T-cell (primary cell): ENCODE data around the gene CEP170. TPM values are rescaled to one million over a fixed set of nuclear protein-coding genes. Genes with fewer than 3 reads are reported as not detected.

Experiments
- ATAC-seq, 4 experiments: fragments of 200-7000 bp in 3 of 4; fragments of 150-1000 bp in 1 of 4; cut with Tn5 transposase; replicated peaks in 1 of 4; 1 replicate in 3 of 4; 2 replicates in 1 of 4; pipeline ENCODE4 v1.10.0; 2021; ENCODE audit warnings: moderate library complexity in 3 of 4, mild to moderate bottlenecking in 2 of 4, moderate number of reproducible peaks in 1 of 4
- CTCF ChIA-PET, 2 donors: fragments of 300-600 bp; sonication (Branson Sonifier 250); formaldehyde crosslinking; loops; one replicate each; lab custom pipeline; 2022; ENCODE audit warnings: antibody characterized with exemption in 2 of 2; lab: Charles Lee
- POLR2A ChIA-PET, 2 donors: fragments of 300-600 bp; sonication (Branson Sonifier 250); formaldehyde crosslinking; loops; one replicate each; lab custom pipeline; 2022; ENCODE audit warnings: antibody characterized with exemption in 2 of 2; lab: Charles Lee
- DNase-seq, 35 experiments: peaks; one replicate each; pipeline versions ENCODE4 v3.0.0 to v3.0.0-alpha.2; 2013 to 2023
- H3K27ac ChIP-seq: one replicate; pipeline ENCODE4 v1.5.1; 2013; ENCODE audit warnings: low read length
- H3K27me3 ChIP-seq, 2 experiments: replicated peaks in 1 of 2; 1 replicate in 1 of 2; 2 replicates in 1 of 2; pipeline versions ENCODE4 v1.6.1 to v1.7.0; 2013; ENCODE audit warnings: low read length in 1 of 2, mixed read lengths in 1 of 2; ENCODE audit not compliant: control insufficient read depth in 2 of 2, insufficient read depth in 2 of 2; ENCODE audit errors: extremely low read depth in 1 of 2
- H3K36me3 ChIP-seq, 2 donors: 1 replicate in 1 of 2; 2 replicates in 1 of 2; pipeline versions ENCODE4 v1.6.1 to v1.7.0; 2013; ENCODE audit warnings: low read length in 1 of 2; ENCODE audit not compliant: control insufficient read depth in 2 of 2, insufficient read depth in 1 of 2; ENCODE audit errors: extremely low read depth in 1 of 2
- H3K4me1 ChIP-seq, 2 experiments: 1 replicate in 1 of 2; 2 replicates in 1 of 2; pipeline versions ENCODE4 v1.6.1 to v1.7.0; 2013; ENCODE audit warnings: low read length in 2 of 2, mixed read lengths in 1 of 2; ENCODE audit not compliant: insufficient read depth in 2 of 2, control insufficient read depth in 1 of 2; ENCODE audit errors: extremely low read depth in 1 of 2
- H3K4me3 ChIP-seq, 2 donors: 1 replicate in 1 of 2; 2 replicates in 1 of 2; pipeline versions ENCODE4 v1.5.1 to v1.7.0; 2013; ENCODE audit warnings: mild to moderate bottlenecking in 2 of 2, low read length in 1 of 2, moderate library complexity in 1 of 2; ENCODE audit not compliant: control insufficient read depth in 1 of 2; ENCODE audit errors: extremely low read depth in 1 of 2
- H3K9me3 ChIP-seq: 2 replicates; pipeline ENCODE4 v1.7.0; 2013
- H3K27ac Mint-ChIP-seq, 2 donors: one replicate each; pipeline ENCODE4 v1.8.0; 2020 to 2021; ENCODE audit warnings: mild to moderate bottlenecking in 2 of 2, mixed read lengths in 2 of 2
- H3K27me3 Mint-ChIP-seq, 2 donors: one replicate each; pipeline ENCODE4 v1.8.0; 2021 to 2022; ENCODE audit warnings: mixed read lengths in 2 of 2
- H3K36me3 Mint-ChIP-seq: one replicate; pipeline ENCODE4 v1.8.0; 2021; ENCODE audit warnings: mixed read lengths
- H3K4me1 Mint-ChIP-seq, 3 donors: one replicate each; pipeline ENCODE4 v1.8.0; 2020 to 2022; ENCODE audit warnings: mixed read lengths in 3 of 3, mild to moderate bottlenecking in 1 of 3
- H3K4me3 Mint-ChIP-seq, 3 donors: one replicate each; pipeline ENCODE4 v1.8.0; 2020 to 2022; ENCODE audit warnings: mild to moderate bottlenecking in 3 of 3, mixed read lengths in 3 of 3, moderate library complexity in 3 of 3
- H3K9me3 Mint-ChIP-seq, 3 donors: one replicate each; pipeline ENCODE4 v1.8.0; 2020 to 2022; ENCODE audit warnings: mixed read lengths in 3 of 3
- WGBS: methylation state at CpG from one replicate; pipeline ENCODE4 v1.1.5; 2013; ENCODE audit warnings: missing lambda C conversion rate; ENCODE audit not compliant: insufficient coverage; 5-methylcytosine and 5-hydroxymethylcytosine counted together
- total RNA-seq, 35 experiments: library from RNA in 6 of 35; stranded (reverse) in 6 of 35; fragments of 120-200 nt in 1 of 35; gene quantifications; one replicate each; pipeline versions ENCODE4 v1.2.1 to v1.2.4 and lab custom pipeline; 2013 to 2026

The CEP170 gene
- total RNA-seq, 5 donors from 2014 or later (not counting 1 experiment from before 2014, with no cell fraction given): 32.7 to 50.4 (median 37.0) TPM

GRCh38 chr1:243266231-243266630 is 11.2 kb upstream of the CEP170 start:
- Mint-ChIP-seq H3K36me3 (peaks cover 18% of the 10 kb centered on the region), H3K27me3 (no peaks in the 10 kb centered on the region), H3K4me1 (peaks cover 31 to 46% (median 40%) of the 10 kb centered on the region in 3 donors), H3K4me3 (no peak overlapping the region), H3K9me3 (no peaks in the 10 kb centered on the region), H3K27ac (no peak overlapping the region)
- H3K4me1 ChIP-seq: peaks cover 4 to 14% of the 10 kb centered on the region in 2 experiments
- WGBS: no CpG with 5 or more reads among the region's 4 CpGs
- ChIA-PET POLR2A (interaction anchor here in 1 of 2 donors (1.3 kb wide), 1 partner anchor 11 kb away, joined by 4 read pairs; the partner anchor contains the start of gene CEP170), CTCF (no interaction called here)
- no peak overlapping the region for H3K27ac ChIP-seq
- H3K27me3 ChIP-seq: no peaks in the 10 kb centered on the region
- ATAC-seq (no peak), DNase-seq (no peak)
- H3K4me3 ChIP-seq: no peak overlapping the region
- no peaks in the 10 kb centered on the region for H3K9me3 ChIP-seq
- H3K36me3 ChIP-seq: peaks cover 0 to 3% of the 10 kb centered on the region in 2 donors

GRCh38 chr1:243264717-243265116 is 9.6 kb upstream of the CEP170 start:
- DNase-seq: no peak
- Mint-ChIP-seq H3K27ac (no peak overlapping the region), H3K4me3 (no peak overlapping the region), H3K4me1 (peaks cover 35 to 40% (median 37%) of the 10 kb centered on the region in 3 donors), H3K9me3 (no peaks in the 10 kb centered on the region), H3K36me3 (peaks cover 11% of the 10 kb centered on the region), H3K27me3 (no peaks in the 10 kb centered on the region)
- Histone ChIP-seq H3K4me1 (peaks cover 4 to 14% of the 10 kb centered on the region in 2 experiments), H3K27me3 (no peaks in the 10 kb centered on the region), H3K4me3 (no peak overlapping the region), H3K27ac (no peak overlapping the region), H3K36me3 (peaks cover 0 to 3% of the 10 kb centered on the region in 2 donors), H3K9me3 (no peaks in the 10 kb centered on the region)
- POLR2A ChIA-PET: no interaction called here
- no peak for ATAC-seq
- CTCF ChIA-PET: no interaction called here
- 80% methylated on average over 2 of the region's 2 CpGs for WGBS

GRCh38 chr1:243261390-243261789 is 6.3 kb upstream of the CEP170 start:
- ChIA-PET CTCF (no interaction called here), POLR2A (no interaction called here)
- H3K36me3 ChIP-seq: no peaks in the 10 kb centered on the region
- no peak overlapping the region for H3K4me3 Mint-ChIP-seq
- no peak overlapping the region for H3K27ac ChIP-seq
- H3K27ac Mint-ChIP-seq: no peak overlapping the region
- DNase-seq (no peak), ATAC-seq (no peak)
- peaks cover 11% of the 10 kb centered on the region for H3K36me3 Mint-ChIP-seq
- no peaks in the 10 kb centered on the region for H3K9me3 ChIP-seq
- H3K4me1 Mint-ChIP-seq: peaks cover 37 to 43% (median 39%) of the 10 kb centered on the region in 3 donors
- no peaks in the 10 kb centered on the region for H3K27me3 Mint-ChIP-seq
- WGBS: 100% methylated on average over 1 of the region's 1 CpG
- H3K9me3 Mint-ChIP-seq: no peaks in the 10 kb centered on the region
- H3K27me3 ChIP-seq: no peaks in the 10 kb centered on the region
- no peak overlapping the region for H3K4me3 ChIP-seq
- peaks cover 3 to 22% of the 10 kb centered on the region in 2 experiments for H3K4me1 ChIP-seq

- WGBS: no CpG with 5 or more reads among the region's 4 CpGs
- Histone ChIP-seq H3K9me3 (no peaks in the 10 kb centered on the region), H3K4me1 (peaks cover 8 to 25% of the 10 kb centered on the region in 2 experiments), H3K27ac (no peak overlapping the region), H3K36me3 (no peaks in the 10 kb centered on the region), H3K27me3 (no peaks in the 10 kb centered on the region), H3K4me3 (no peak overlapping the region)
- Mint-ChIP-seq H3K36me3 (peaks cover 11% of the 10 kb centered on the region), H3K4me1 (peaks cover 40 to 47% (median 44%) of the 10 kb centered on the region in 3 donors), H3K4me3 (no peak overlapping the region), H3K9me3 (no peaks in the 10 kb centered on the region), H3K27me3 (no peaks in the 10 kb centered on the region), H3K27ac (no peak overlapping the region)
- no peak for ATAC-seq
- ChIA-PET CTCF (no interaction called here), POLR2A (no interaction called here)
- no peak for DNase-seq
Measured at GRCh38 chr1:243260221-243260880, 5.3 kb upstream of the CEP170 start.

GRCh38 chr1:243258731-243259130 is 3.6 kb upstream of the CEP170 start:
- CTCF ChIA-PET: no interaction called here
- no peak for DNase-seq
- Mint-ChIP-seq H3K36me3 (peaks cover 8% of the 10 kb centered on the region), H3K27ac (no peak overlapping the region), H3K9me3 (no peaks in the 10 kb centered on the region), H3K27me3 (no peaks in the 10 kb centered on the region), H3K4me1 (peaks cover 35 to 45% (median 39%) of the 10 kb centered on the region in 3 donors), H3K4me3 (no peak overlapping the region)
- no peaks in the 10 kb centered on the region for H3K27me3 ChIP-seq
- H3K4me1 ChIP-seq: peaks cover 15 to 19% of the 10 kb centered on the region in 2 experiments
- H3K4me3 ChIP-seq: no peak overlapping the region
- WGBS: 100% methylated on average over 5 of the region's 7 CpGs
- H3K36me3 ChIP-seq: no peaks in the 10 kb centered on the region
- no peak overlapping the region for H3K27ac ChIP-seq
- no peaks in the 10 kb centered on the region for H3K9me3 ChIP-seq
- POLR2A ChIA-PET: no interaction called here
- ATAC-seq: no peak

- DNase-seq (no peak), ATAC-seq (no peak)
- POLR2A ChIA-PET: interaction anchor here (0.7 to 1.0 kb wide), 2 partner anchors 23 to 1387 kb away, joined by 3 read pairs; no protein-coding TSS in a partner anchor
- Histone ChIP-seq H3K27me3 (no peaks in the 10 kb centered on the region), H3K4me1 (peaks cover 15 to 23% of the 10 kb centered on the region in 2 experiments), H3K4me3 (no peak overlapping the region), H3K9me3 (no peaks in the 10 kb centered on the region), H3K36me3 (no peaks in the 10 kb centered on the region), H3K27ac (no peak overlapping the region)
- H3K36me3 Mint-ChIP-seq: peaks cover 8% of the 10 kb centered on the region
- no peak overlapping the region for H3K27ac Mint-ChIP-seq
- CTCF ChIA-PET: no interaction called here
- whole genome bisulfite sequencing: no CpG with 5 or more reads among the region's 1 CpG
- peaks cover 37 to 49% (median 45%) of the 10 kb centered on the region in 3 donors for H3K4me1 Mint-ChIP-seq
- H3K27me3 Mint-ChIP-seq: no peaks in the 10 kb centered on the region
- H3K4me3 Mint-ChIP-seq: peak overlapping the region in 2 of 3 donors; percentile 28 to 96
- H3K9me3 Mint-ChIP-seq: no peaks in the 10 kb centered on the region
Measured at GRCh38 chr1:243257189-243257588, 2.1 kb upstream of the CEP170 start.
